ENCODE results near the gene CD82.

CD82 gene, protein sequence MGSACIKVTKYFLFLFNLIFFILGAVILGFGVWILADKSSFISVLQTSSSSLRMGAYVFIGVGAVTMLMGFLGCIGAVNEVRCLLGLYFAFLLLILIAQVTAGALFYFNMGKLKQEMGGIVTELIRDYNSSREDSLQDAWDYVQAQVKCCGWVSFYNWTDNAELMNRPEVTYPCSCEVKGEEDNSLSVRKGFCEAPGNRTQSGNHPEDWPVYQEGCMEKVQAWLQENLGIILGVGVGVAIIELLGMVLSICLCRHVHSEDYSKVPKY

DNA sequence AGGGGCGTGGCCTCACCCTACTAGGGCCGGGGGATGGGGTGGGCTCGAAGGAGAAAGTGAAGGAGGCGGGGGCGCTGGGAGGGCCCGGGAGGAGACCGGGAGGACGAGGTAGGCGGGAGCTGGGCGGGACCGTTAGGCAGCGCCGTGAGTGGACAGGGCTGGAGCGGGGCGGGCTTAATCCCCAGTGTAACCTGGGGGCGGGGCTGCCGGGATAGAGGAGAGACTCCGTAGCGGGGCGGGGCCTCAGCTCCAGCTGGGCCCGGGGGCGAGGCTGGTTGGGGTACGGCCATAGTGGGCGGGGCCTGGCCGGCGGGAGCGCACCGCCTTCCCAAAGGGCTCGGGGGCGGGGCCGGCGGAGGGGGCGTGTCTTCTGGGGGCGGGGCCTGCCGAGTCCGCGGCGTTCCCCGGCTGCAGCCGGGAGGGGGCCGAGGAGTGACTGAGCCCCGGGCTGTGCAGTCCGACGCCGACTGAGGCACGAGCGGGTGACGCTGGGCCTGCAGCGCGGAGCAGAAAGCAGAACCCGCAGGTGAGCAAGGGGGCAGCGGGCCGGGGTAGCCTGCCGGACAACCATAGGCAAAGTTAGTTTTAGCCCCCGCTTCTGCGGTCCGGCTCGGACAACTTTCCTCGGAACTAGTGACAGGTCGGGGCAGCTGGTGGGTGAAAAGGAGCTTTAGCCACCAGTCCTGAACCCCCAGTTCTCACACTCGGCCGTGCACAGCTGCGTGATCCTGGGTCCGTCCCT is at the start of gene CD82:
Gene CD82, plus strand, starts transcription at position 453 of the 742 bp plus-strand sequence. CDS start 29,000 bp downstream, outside the sequence.
- H3K4me3 ChIP-seq (ENCODE audit: control insufficient read depth, low read depth, low read length) = peak within 1 kb of the TSS; percentile 72
- TF ChIP-seq, protein P1, sequence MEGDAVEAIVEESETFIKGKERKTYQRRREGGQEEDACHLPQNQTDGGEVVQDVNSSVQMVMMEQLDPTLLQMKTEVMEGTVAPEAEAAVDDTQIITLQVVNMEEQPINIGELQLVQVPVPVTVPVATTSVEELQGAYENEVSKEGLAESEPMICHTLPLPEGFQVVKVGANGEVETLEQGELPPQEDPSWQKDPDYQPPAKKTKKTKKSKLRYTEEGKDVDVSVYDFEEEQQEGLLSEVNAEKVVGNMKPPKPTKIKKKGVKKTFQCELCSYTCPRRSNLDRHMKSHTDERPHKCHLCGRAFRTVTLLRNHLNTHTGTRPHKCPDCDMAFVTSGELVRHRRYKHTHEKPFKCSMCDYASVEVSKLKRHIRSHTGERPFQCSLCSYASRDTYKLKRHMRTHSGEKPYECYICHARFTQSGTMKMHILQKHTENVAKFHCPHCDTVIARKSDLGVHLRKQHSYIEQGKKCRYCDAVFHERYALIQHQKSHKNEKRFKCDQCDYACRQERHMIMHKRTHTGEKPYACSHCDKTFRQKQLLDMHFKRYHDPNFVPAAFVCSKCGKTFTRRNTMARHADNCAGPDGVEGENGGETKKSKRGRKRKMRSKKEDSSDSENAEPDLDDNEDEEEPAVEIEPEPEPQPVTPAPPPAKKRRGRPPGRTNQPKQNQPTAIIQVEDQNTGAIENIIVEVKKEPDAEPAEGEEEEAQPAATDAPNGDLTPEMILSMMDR (conservative IDR thresholded peaks at IDR 0.05; ENCODE audit: control insufficient read depth, insufficient read depth, low read depth, low read length) = no peak
- DNase-seq (ENCODE audit: low read depth) = peak; percentile 96

DNA sequence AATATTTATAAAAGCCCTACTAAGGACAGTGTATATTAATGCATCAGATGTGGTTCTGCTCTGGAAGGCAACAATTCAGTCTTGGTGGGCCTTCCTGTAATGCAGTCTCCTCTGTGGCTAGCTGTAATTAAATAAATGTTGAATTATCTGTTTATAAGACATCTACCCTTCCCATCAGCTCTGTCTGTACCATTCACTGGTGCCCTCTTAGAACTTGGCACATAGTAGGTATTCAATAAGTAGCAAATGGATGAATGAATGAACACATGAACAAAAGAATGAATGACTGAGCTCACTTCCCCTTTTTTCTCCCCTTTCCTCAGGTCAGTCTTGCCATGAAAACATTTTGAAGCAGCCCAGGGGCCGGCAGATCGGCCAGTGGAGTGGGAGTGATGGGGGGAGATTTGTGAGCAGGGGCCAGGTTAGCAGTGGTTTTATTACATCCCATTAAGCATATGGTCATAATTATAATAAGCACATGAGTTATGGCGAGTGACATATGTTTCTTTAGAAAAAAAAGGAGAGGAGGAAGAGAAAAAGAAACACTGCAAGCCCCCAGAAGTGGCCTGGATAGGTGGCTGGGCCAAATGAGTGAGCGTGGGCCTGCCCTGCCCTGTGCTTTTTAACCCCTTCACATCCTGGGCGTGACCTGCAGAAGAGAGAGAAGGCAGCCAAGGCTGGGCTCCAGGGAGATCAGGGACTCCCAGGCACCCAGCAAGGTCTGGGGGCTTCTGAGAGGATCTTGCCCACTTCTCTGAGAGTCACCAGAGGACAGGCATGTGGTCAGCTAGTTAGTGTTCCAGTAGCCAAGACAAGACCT is 48.6 kb upstream of the CD82 start:
- DNase-seq (ENCODE audit: low read depth) = no peak
- no peak overlapping the region for H3K4me3 ChIP-seq (ENCODE audit: control insufficient read depth, low read depth, low read length)
- TF ChIP-seq, protein P1 (conservative IDR thresholded peaks at IDR 0.05; ENCODE audit: control insufficient read depth, insufficient read depth, low read depth, low read length) = no peak

DNA sequence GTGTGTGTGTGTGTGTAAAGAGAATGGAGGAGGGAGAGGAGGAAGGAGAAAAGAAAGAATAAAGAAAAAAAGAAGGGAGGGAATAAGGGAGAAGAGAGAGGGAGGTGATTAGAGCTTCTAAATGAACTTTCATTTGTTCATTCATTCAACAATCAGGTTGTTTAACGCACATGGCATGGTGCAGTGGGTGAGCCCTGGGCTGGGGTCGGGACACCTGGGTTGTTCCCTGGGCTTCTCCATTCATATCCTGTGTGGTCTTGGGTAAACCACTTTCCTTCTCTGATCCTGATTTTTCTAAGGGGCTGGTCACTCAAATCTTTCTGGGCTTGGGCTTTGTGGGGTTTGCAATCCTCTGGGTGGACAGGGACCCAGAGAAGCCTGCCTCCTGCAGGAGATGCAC is 47.9 kb upstream of the CD82 start:
- TF ChIP-seq, protein P1 (conservative IDR thresholded peaks at IDR 0.05; ENCODE audit: control insufficient read depth, insufficient read depth, low read depth, low read length) = no peak
- DNase-seq (ENCODE audit: low read depth) = no peak
- H3K4me3 ChIP-seq (ENCODE audit: control insufficient read depth, low read depth, low read length) = no peak overlapping the region

DNA sequence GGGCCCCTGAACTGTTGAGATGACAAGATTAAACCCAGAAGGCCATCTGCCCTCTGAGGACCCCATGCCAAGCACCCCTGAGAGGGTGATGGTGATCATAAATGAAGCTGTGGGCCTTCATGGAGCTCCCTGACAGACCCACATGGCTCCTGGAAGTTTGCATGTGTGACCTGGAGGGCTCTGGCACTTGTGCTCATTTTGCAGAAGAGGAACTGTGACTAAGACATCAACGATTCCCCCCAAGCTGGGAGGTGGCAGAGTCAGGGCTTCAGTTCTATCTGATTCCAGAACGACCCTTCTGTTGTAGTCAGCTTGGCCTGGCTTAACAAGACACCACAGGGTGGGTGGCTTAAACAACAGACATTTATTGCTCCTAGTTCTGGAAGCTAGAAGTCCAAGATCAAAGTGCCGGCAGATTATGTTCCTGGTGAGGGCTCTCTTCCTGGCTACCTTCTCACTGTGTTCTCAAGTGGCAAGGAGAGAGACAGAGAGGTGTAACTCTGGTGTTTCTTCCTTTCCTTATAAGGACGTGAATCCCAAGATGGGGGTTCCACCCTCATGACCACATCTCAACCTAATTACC is 46.4 kb upstream of the CD82 start:
- no peak for DNase-seq (ENCODE audit: low read depth)
- no peak overlapping the region for H3K4me3 ChIP-seq (ENCODE audit: control insufficient read depth, low read depth, low read length)
- TF ChIP-seq, protein P1 (conservative IDR thresholded peaks at IDR 0.05; ENCODE audit: control insufficient read depth, insufficient read depth, low read depth, low read length) = no peak

DNA sequence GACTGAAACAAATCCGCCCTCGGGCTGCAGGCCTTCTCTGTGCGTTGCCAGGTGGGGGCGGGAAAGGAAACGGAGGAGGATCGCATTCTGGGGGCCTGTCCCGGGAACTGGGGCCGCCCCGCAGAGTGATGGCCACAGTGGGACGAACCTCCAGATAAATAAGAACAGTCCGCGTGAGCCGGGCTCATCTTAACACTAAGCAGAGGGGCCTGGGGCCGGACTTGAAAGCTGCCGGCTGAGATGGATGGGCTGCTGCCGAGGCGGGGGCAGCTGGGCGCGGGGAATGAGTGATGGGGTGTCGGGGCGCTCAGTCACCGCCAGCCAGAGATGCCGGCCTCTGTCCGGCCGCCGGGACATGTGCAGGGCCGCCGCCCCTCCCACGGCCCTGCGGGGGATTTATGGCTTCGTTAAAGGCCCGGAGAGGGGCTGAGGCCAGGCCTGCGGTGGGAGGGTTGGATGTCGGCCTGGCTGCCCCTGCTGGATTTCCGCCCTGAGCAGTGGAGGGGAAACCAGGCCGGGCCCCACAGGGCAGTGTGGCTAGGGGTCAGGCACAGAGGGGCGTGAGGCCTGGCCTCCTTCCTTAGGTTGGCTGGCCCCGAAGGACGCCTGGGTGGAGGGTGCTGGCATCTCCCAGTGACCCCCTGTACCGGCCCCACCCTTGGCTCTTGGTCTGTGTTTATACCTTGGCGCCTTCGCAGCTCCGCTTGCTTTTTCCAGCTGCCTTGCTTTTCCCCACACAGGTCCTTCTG is 45.3 kb upstream of the CD82 start:
- TF ChIP-seq, protein P1 (conservative IDR thresholded peaks at IDR 0.05; ENCODE audit: control insufficient read depth, insufficient read depth, low read depth, low read length) = no peak
- no peak overlapping the region for H3K4me3 ChIP-seq (ENCODE audit: control insufficient read depth, low read depth, low read length)
- DNase-seq (ENCODE audit: low read depth) = no peak

DNA sequence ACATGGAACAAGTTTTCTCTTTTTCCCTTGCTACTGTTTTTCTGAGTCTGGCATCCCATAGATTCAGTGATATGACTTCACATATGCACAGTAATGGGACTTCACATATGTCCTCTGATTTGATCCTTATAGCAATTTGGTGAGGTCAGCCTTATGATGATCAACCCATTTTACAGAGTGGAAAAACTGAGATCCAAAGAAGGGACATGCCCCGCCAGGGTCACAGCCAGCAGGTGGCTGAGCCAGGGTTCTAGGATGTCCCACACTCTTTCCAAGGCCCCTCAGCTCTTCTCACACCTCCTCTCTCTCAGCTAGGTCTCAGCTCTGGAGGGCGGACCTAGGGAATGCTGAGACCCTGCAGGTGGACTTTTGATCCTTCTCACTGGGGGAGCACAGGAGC is 44.3 kb upstream of the CD82 start:
- DNase-seq (ENCODE audit: low read depth) = no peak
- TF ChIP-seq, protein P1 (conservative IDR thresholded peaks at IDR 0.05; ENCODE audit: control insufficient read depth, insufficient read depth, low read depth, low read length) = no peak
- no peak overlapping the region for H3K4me3 ChIP-seq (ENCODE audit: control insufficient read depth, low read depth, low read length)

All from fibroblast of mammary gland (primary cell).